ENCODE measurements around the gene CORO2A.
"Not testable (repeated sequence)": the region's sequence is repeated elsewhere in the genome, so short reads cannot be mapped to it uniquely, and the experiment has no call there.

The CORO2A gene

DNA sequence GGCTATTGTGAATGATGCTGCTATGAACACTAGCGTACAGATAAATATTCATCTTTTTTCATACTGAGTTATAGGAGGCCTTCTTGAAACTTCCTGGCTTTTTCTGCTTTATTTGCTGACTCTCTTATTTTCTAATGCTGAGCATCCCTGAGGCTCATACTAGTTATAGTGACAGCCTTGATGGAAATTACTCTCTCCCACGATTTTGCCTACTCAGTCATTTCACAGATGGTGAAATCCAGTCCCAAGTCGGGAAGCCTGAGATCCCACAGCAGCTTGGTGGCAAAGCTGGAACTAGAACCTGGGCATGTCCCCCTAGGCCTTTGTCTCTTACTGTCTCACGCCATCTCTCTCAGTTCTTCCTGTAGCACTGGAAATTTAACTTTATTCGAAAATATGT, 113.5 kb downstream of the CORO2A start:
- Histone ChIP-seq H2BK12ac (ENCODE audit: low read length in 2 of 2) (no peak overlapping the region), H3K4ac (ENCODE audit: low read depth in 1 of 2, low read length in 2 of 2) (no peak overlapping the region), H2BK120ac (ENCODE audit: low read depth, low read length) (no peak overlapping the region), H2BK15ac (ENCODE audit: low read depth, poor library complexity, severe bottlenecking) (no peak overlapping the region), H3K4me1 (ENCODE audit: control insufficient read depth, insufficient read depth, low read depth, low read length) (peaks cover 20% of the 10 kb centered on the region), H3K27me3 (ENCODE audit: control insufficient read depth in 1 of 2, insufficient read depth in 1 of 2, low read length in 2 of 2) (no peaks in the 10 kb centered on the region), H3K4me2 (ENCODE audit: low read length, poor library complexity, severe bottlenecking) (no peak overlapping the region), H3K79me1 (replicated peaks; ENCODE audit: low read length, poor library complexity, severe bottlenecking) (peaks cover 7% of the 10 kb centered on the region), H2AK5ac (ENCODE audit: low read length, severe bottlenecking) (no peak overlapping the region), H3K18ac (ENCODE audit: low read depth in 1 of 2, low read length in 2 of 2) (no peak overlapping the region), H4K8ac (ENCODE audit: low read length) (no peak overlapping the region), H2BK5ac (ENCODE audit: low read depth, low read length, poor library complexity, severe bottlenecking) (no peak overlapping the region), H2AFZ (ENCODE audit: low read depth, low read length) (no peak overlapping the region), H3K23ac (ENCODE audit: low read length in 2 of 2) (no peak overlapping the region), H3K27ac (ENCODE audit: low read length, poor library complexity, severe bottlenecking) (no peak overlapping the region), H3K4me3 (ENCODE audit: insufficient read depth in 1 of 2, low read depth in 1 of 2, low read length in 2 of 2) (no peak overlapping the region), H3K9me3 (ENCODE audit: control insufficient read depth, low read length) (no peaks in the 10 kb centered on the region), H3K14ac (ENCODE audit: low read length in 2 of 2) (no peak overlapping the region), H3K9ac (ENCODE audit: low read length) (no peak overlapping the region), H3K36me3 (ENCODE audit: control insufficient read depth in 1 of 2, insufficient read depth in 2 of 2, low read depth in 1 of 2, low read length in 2 of 2) (peaks cover 32 to 60% of the 10 kb centered on the region in 2 experiments), H4K91ac (ENCODE audit: low read length) (no peak overlapping the region)
- 91% methylated on average over 2 of the region's 5 CpGs for WGBS
- DNase-seq = no peak

- not testable (repeated sequence) for H3K4ac ChIP-seq (ENCODE audit: low read depth in 1 of 2, low read length in 2 of 2); H3K27me3 ChIP-seq (ENCODE audit: control insufficient read depth in 1 of 2, insufficient read depth in 1 of 2, low read length in 2 of 2); H3K9me3 ChIP-seq (ENCODE audit: control insufficient read depth, low read length); H2AK5ac ChIP-seq (ENCODE audit: low read length, severe bottlenecking); H3K18ac ChIP-seq (ENCODE audit: low read depth in 1 of 2, low read length in 2 of 2); H3K27ac ChIP-seq (ENCODE audit: low read length, poor library complexity, severe bottlenecking); H2BK15ac ChIP-seq (ENCODE audit: low read depth, poor library complexity, severe bottlenecking); H2BK5ac ChIP-seq (ENCODE audit: low read depth, low read length, poor library complexity, severe bottlenecking); H2BK120ac ChIP-seq (ENCODE audit: low read depth, low read length); H3K4me3 ChIP-seq (ENCODE audit: insufficient read depth in 1 of 2, low read depth in 1 of 2, low read length in 2 of 2); H2BK12ac ChIP-seq (ENCODE audit: low read length in 2 of 2); H3K14ac ChIP-seq (ENCODE audit: low read length in 2 of 2); H4K91ac ChIP-seq (ENCODE audit: low read length); H3K4me2 ChIP-seq (ENCODE audit: low read length, poor library complexity, severe bottlenecking); H2AFZ ChIP-seq (ENCODE audit: low read depth, low read length); H3K9ac ChIP-seq (ENCODE audit: low read length); DNase-seq; H4K8ac ChIP-seq (ENCODE audit: low read length); H3K23ac ChIP-seq (ENCODE audit: low read length in 2 of 2)
- 88% methylated on average over 8 of the region's 8 CpGs for WGBS
- peaks cover 16% of the 10 kb centered on the region for H3K79me1 ChIP-seq (replicated peaks; ENCODE audit: low read length, poor library complexity, severe bottlenecking)
- peaks cover 19% of the 10 kb centered on the region for H3K4me1 ChIP-seq (ENCODE audit: control insufficient read depth, insufficient read depth, low read depth, low read length)
- H3K36me3 ChIP-seq (ENCODE audit: control insufficient read depth in 1 of 2, insufficient read depth in 2 of 2, low read depth in 1 of 2, low read length in 2 of 2) = peaks cover 32 to 39% of the 10 kb centered on the region in 2 experiments
Observed at GRCh38 chr9:98076514-98076890, 115.9 kb downstream of the CORO2A start.

- Histone ChIP-seq H3K79me1 (replicated peaks; ENCODE audit: low read length, poor library complexity, severe bottlenecking) (peaks cover 23% of the 10 kb centered on the region), H3K18ac (ENCODE audit: low read depth in 1 of 2, low read length in 2 of 2) (no peak overlapping the region), H3K36me3 (ENCODE audit: control insufficient read depth in 1 of 2, insufficient read depth in 2 of 2, low read depth in 1 of 2, low read length in 2 of 2) (peaks cover 23 to 34% of the 10 kb centered on the region in 2 experiments), H3K4ac (ENCODE audit: low read depth in 1 of 2, low read length in 2 of 2) (no peak overlapping the region), H2AK5ac (ENCODE audit: low read length, severe bottlenecking) (no peak overlapping the region), H4K8ac (ENCODE audit: low read length) (no peak overlapping the region), H2BK15ac (ENCODE audit: low read depth, poor library complexity, severe bottlenecking) (no peak overlapping the region), H2BK120ac (ENCODE audit: low read depth, low read length) (no peak overlapping the region), H3K27me3 (ENCODE audit: control insufficient read depth in 1 of 2, insufficient read depth in 1 of 2, low read length in 2 of 2) (no peaks in the 10 kb centered on the region), H2BK12ac (ENCODE audit: low read length in 2 of 2) (no peak overlapping the region), H3K4me2 (ENCODE audit: low read length, poor library complexity, severe bottlenecking) (no peak overlapping the region), H3K4me1 (ENCODE audit: control insufficient read depth, insufficient read depth, low read depth, low read length) (peaks cover 9% of the 10 kb centered on the region), H3K4me3 (ENCODE audit: insufficient read depth in 1 of 2, low read depth in 1 of 2, low read length in 2 of 2) (peak overlapping the region in 1 of 2 experiments; percentile 31), H4K91ac (ENCODE audit: low read length) (no peak overlapping the region), H2AFZ (ENCODE audit: low read depth, low read length) (no peak overlapping the region), H3K23ac (ENCODE audit: low read length in 2 of 2) (no peak overlapping the region), H3K27ac (ENCODE audit: low read length, poor library complexity, severe bottlenecking) (no peak overlapping the region), H2BK5ac (ENCODE audit: low read depth, low read length, poor library complexity, severe bottlenecking) (no peak overlapping the region), H3K14ac (ENCODE audit: low read length in 2 of 2) (no peak overlapping the region), H3K9ac (ENCODE audit: low read length) (peak overlapping the region; percentile 67), H3K9me3 (ENCODE audit: control insufficient read depth, low read length) (no peaks in the 10 kb centered on the region)
- peak; percentile 68 for DNase-seq
- 62% methylated on average over 1 of the region's 6 CpGs for WGBS
Observed at GRCh38 chr9:98075332-98075805, 117.1 kb downstream of the CORO2A start.

DNA sequence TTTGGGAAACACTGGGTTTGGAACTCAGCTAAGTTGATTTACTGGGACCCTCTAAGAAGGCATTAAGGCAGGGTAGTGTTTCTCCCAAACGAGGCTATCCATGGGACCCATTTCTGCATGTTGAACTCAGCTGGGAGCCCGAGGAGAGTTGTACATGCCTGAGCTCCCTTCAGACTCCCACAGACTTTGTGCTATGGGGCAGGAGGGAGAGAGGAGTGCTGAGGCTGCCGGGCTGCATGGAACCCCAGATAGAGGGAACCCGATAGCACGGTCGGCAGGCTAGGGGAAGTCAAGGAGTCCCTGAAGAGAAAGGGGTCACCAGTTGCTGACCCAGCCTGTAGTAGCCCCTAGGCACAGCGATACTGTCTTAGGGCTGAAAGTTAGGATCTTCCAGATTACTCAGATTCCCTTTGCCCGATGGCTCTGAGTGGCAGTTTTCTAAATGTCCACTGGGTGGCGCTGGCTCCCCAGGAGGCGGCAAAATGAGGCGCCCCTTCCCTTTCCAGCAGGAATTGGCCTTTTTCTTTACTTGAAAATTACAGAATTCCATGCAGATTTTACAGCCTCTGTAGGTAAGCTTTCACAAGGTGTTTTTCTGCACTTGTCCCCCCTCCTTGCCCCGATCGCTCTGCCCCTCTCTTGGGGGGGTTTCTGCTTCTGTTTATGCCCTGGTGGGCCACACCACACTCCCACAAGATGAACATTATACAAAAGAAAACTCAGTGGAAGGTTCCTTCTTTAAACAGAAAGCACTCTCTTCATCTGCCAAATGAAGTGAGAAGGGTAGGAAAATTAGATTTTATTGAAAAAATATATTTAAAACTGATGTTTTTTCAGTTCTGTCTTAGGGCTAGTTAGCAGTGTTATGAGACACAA, 118.1 kb downstream of the CORO2A start:
- H3K4me3 ChIP-seq (ENCODE audit: insufficient read depth in 1 of 2, low read depth in 1 of 2, low read length in 2 of 2) = peak overlapping the region in 1 of 2 experiments; percentile 25
- H3K23ac ChIP-seq (ENCODE audit: low read length in 2 of 2) = no peak overlapping the region
- H4K91ac ChIP-seq (ENCODE audit: low read length) = peak overlapping the region; percentile 20
- peaks cover 9% of the 10 kb centered on the region for H3K4me1 ChIP-seq (ENCODE audit: control insufficient read depth, insufficient read depth, low read depth, low read length)
- H3K79me1 ChIP-seq (replicated peaks; ENCODE audit: low read length, poor library complexity, severe bottlenecking) = peaks cover 20% of the 10 kb centered on the region
- H3K4me2 ChIP-seq (ENCODE audit: low read length, poor library complexity, severe bottlenecking) = no peak overlapping the region
- H2BK120ac ChIP-seq (ENCODE audit: low read depth, low read length) = no peak overlapping the region
- no peaks in the 10 kb centered on the region for H3K27me3 ChIP-seq (ENCODE audit: control insufficient read depth in 1 of 2, insufficient read depth in 1 of 2, low read length in 2 of 2)
- H2BK12ac ChIP-seq (ENCODE audit: low read length in 2 of 2) = no peak overlapping the region
- peak overlapping the region in 1 of 2 experiments; percentile 6 for H3K14ac ChIP-seq (ENCODE audit: low read length in 2 of 2)
- no peak overlapping the region for H2BK5ac ChIP-seq (ENCODE audit: low read depth, low read length, poor library complexity, severe bottlenecking)
- 23% methylated on average over 13 of the region's 13 CpGs for WGBS
- H2AFZ ChIP-seq (ENCODE audit: low read depth, low read length) = no peak overlapping the region
- no peaks in the 10 kb centered on the region for H3K9me3 ChIP-seq (ENCODE audit: control insufficient read depth, low read length)
- peak overlapping the region; percentile 67 for H3K9ac ChIP-seq (ENCODE audit: low read length)
- no peak overlapping the region for H2AK5ac ChIP-seq (ENCODE audit: low read length, severe bottlenecking)
- no peak overlapping the region for H3K27ac ChIP-seq (ENCODE audit: low read length, poor library complexity, severe bottlenecking)
- peak overlapping the region in 1 of 2 experiments; percentile 80 for H3K18ac ChIP-seq (ENCODE audit: low read depth in 1 of 2, low read length in 2 of 2)
- peak; percentile 63 for DNase-seq
- peak overlapping the region; percentile 86 for H4K8ac ChIP-seq (ENCODE audit: low read length)
- peaks cover 24 to 31% of the 10 kb centered on the region in 2 experiments for H3K36me3 ChIP-seq (ENCODE audit: control insufficient read depth in 1 of 2, insufficient read depth in 2 of 2, low read depth in 1 of 2, low read length in 2 of 2)
- H2BK15ac ChIP-seq (ENCODE audit: low read depth, poor library complexity, severe bottlenecking) = no peak overlapping the region
- no peak overlapping the region for H3K4ac ChIP-seq (ENCODE audit: low read depth in 1 of 2, low read length in 2 of 2)

Data from mesenchymal stem cell (in vitro differentiated cells and primary cell).